Lung (tissue), 12 donors: Measurements from ENCODE around the gene MIOS. TPM values are rescaled to one million over a fixed set of nuclear protein-coding genes. Genes with fewer than 3 reads are reported as not detected.

Source experiments
- ATAC-seq: fragments of 200-7000 bp; cut with Tn5 transposase; one replicate; pipeline ENCODE4 v1.9.1; 2020; ENCODE audit warnings: moderate number of reproducible peaks; ENCODE audit not compliant: insufficient read depth, low FRiP score
- DNase-seq, 3 donors: peaks; one replicate each; pipeline ENCODE4 v3.0.0-alpha.2; 2013 to 2017
- H3K27ac ChIP-seq, 2 donors: one replicate each; pipeline ENCODE4 v1.5.1; 2013; ENCODE audit warnings: mild to moderate bottlenecking in 2 of 2, moderate library complexity in 2 of 2, control low read depth in 1 of 2, inconsistent platforms in 1 of 2, low read depth in 1 of 2, low read length in 1 of 2
- H3K27me3 ChIP-seq, 3 donors: one replicate each; pipeline ENCODE4 v1.5.1; 2013; ENCODE audit warnings: low read length in 2 of 3; ENCODE audit not compliant: control insufficient read depth in 3 of 3, insufficient read depth in 3 of 3
- H3K36me3 ChIP-seq, 4 donors: one replicate each; pipeline ENCODE4 v1.5.1; 2013; ENCODE audit warnings: low read length in 4 of 4, mild to moderate bottlenecking in 1 of 4, moderate library complexity in 1 of 4; ENCODE audit not compliant: control insufficient read depth in 4 of 4, insufficient read depth in 4 of 4
- H3K4me1 ChIP-seq, 5 donors: one replicate each; pipeline ENCODE4 v1.5.1; 2013; ENCODE audit warnings: low read length in 5 of 5, mild to moderate bottlenecking in 2 of 5, moderate library complexity in 1 of 5; ENCODE audit not compliant: control insufficient read depth in 5 of 5, insufficient read depth in 5 of 5
- H3K4me3 ChIP-seq: one replicate; pipeline ENCODE4 v1.5.1; 2013; ENCODE audit warnings: mild to moderate bottlenecking, control low read depth, moderate library complexity
- H3K9ac ChIP-seq, 2 donors: one replicate each; pipeline ENCODE4 v1.5.1; 2013; ENCODE audit warnings: low read length in 2 of 2, control low read depth in 1 of 2; ENCODE audit not compliant: insufficient read depth in 1 of 2
- H3K9me3 ChIP-seq, 4 donors: one replicate each; pipeline ENCODE4 v1.5.1; 2013; ENCODE audit warnings: low read length in 3 of 4, mild to moderate bottlenecking in 1 of 4, moderate library complexity in 1 of 4; ENCODE audit not compliant: control insufficient read depth in 4 of 4, insufficient read depth in 3 of 4
- CTCF ChIP-seq: IDR thresholded peaks from 2 replicates; pipeline ENCODE4 v1.5.1; 2012; ENCODE audit warnings: mild to moderate bottlenecking; ENCODE audit errors: control extremely low read depth, extremely low read depth
- WGBS, 2 donors: extraction: QIAGEN DNeasy Blood & Tissue Kit; methylation state at CpG; one replicate each; pipeline ENCODE4 v1.1.7; 2013; 5-methylcytosine and 5-hydroxymethylcytosine counted together
- polyA plus RNA-seq, 2 donors: library from polyadenylated mRNA; stranded (reverse); fragments of 200-250 nt; gene quantifications; one replicate each; pipeline ENCODE4 v1.2.1, GENCODE V29; 2013
- total RNA-seq, 2 donors: library from RNA; depleted of rRNA in 1 of 2; stranded (reverse); fragments of >200 nt in 1 of 2; gene quantifications; one replicate each; pipeline ENCODE4 v1.2.1, GENCODE V29; 2014 to 2021
- donor health status: control.
- donor health status: control.
- donor health status: Bipolar disorder and iron deficiency.
- donor health status: healthy.
- donor health status: DM: yes; HTN: yes; CAD: no.

Gene MIOS
- total and polyA plus RNA-seq, 4 donors = 8.7 to 45.6 (median 24.0) TPM

- Histone ChIP-seq H3K27ac (no peak overlapping the region), H3K4me3 (no peak overlapping the region), H3K36me3 (no peaks in the 10 kb centered on the region), H3K27me3 (no peaks in the 10 kb centered on the region), H3K9me3 (no peaks in the 10 kb centered on the region), H3K4me1 (no peaks in the 10 kb centered on the region), H3K9ac (no peak overlapping the region)
- 88 to 93% methylated on average over 1 of the region's 1 CpG for WGBS, 2 donors
- DNase-seq (no peak), ATAC-seq (no peak)
- TF ChIP-seq CTCF = no peak
These were observed 51.7 kb downstream of the MIOS start for GRCh38 chr7:7618410-7618809.

GRCh38 chr7:7620236-7620635 is 53.6 kb downstream of the MIOS start:
- no peak for TF ChIP-seq CTCF
- H3K9ac ChIP-seq = no peak overlapping the region
- no peaks in the 10 kb centered on the region for H3K27me3 ChIP-seq
- ATAC-seq (no peak), DNase-seq (no peak)
- WGBS, 2 donors = 88 to 97% methylated on average over 1 of the region's 1 CpG
- no peaks in the 10 kb centered on the region for H3K36me3 ChIP-seq
- no peaks in the 10 kb centered on the region for H3K9me3 ChIP-seq
- no peak overlapping the region for H3K4me3 ChIP-seq
- no peaks in the 10 kb centered on the region for H3K4me1 ChIP-seq
- no peak overlapping the region for H3K27ac ChIP-seq

- H3K4me3 ChIP-seq = no peak overlapping the region
- H3K4me1 ChIP-seq = no peaks in the 10 kb centered on the region
- no peak overlapping the region for H3K9ac ChIP-seq
- H3K27ac ChIP-seq = no peak overlapping the region
- no peak for TF ChIP-seq CTCF
- H3K9me3 ChIP-seq = no peaks in the 10 kb centered on the region
- no peaks in the 10 kb centered on the region for H3K27me3 ChIP-seq
- no peak for ATAC-seq
- H3K36me3 ChIP-seq = no peaks in the 10 kb centered on the region
- DNase-seq = no peak
These were observed 54.0 kb downstream of the MIOS start for GRCh38 chr7:7620644-7621210.

GRCh38 chr7:7628476-7628875 is 61.8 kb downstream of the MIOS start:
- WGBS, 2 donors = 86 to 100% methylated on average over 1 of the region's 1 CpG
- Histone ChIP-seq H3K4me1 (no peaks in the 10 kb centered on the region), H3K36me3 (no peaks in the 10 kb centered on the region), H3K9me3 (no peaks in the 10 kb centered on the region), H3K27me3 (no peaks in the 10 kb centered on the region), H3K9ac (no peak overlapping the region), H3K4me3 (no peak overlapping the region), H3K27ac (no peak overlapping the region)
- TF ChIP-seq CTCF = no peak
- DNase-seq = no peak
- ATAC-seq = no peak
